GM12892 (cell line): ENCODE results near the gene RAB31.

Source experiments
- DNase-seq: peaks from one replicate; pipeline ENCODE4 v3.0.0; 2011; ENCODE audit not compliant: insufficient read length
- FAIRE-seq: peaks from 2 replicates; lab custom pipeline; 2011; peaks lifted over from hg19 to GRCh38; lab: Jason Lieb, UNC
- POLR2A ChIP-seq: IDR thresholded peaks from 2 replicates; pipeline ENCODE4 v1.6.1; 2011; ENCODE audit warnings: low read depth, low read length, control low read depth
- POLR2AphosphoS5 ChIP-seq: IDR thresholded peaks from 2 replicates; pipeline ENCODE4 v1.6.1; 2011; ENCODE audit warnings: low read depth, low read length, control low read depth
- TAF1 ChIP-seq: IDR thresholded peaks from 2 replicates; pipeline ENCODE4 v1.6.1; 2011; ENCODE audit warnings: low read depth, mild to moderate bottlenecking, control low read depth, low read length, borderline replicate concordance

Gene RAB31

GRCh38 chr18:9788860-9789259, 80.8 kb downstream of the RAB31 start:
- FAIRE-seq (no peak), DNase-seq (no peak)
- TF ChIP-seq TAF1 (no peak), POLR2A (no peak), POLR2AphosphoS5 (no peak)

- no peak for TF ChIP-seq POLR2A
- FAIRE-seq (no peak), DNase-seq (no peak)
Measured at GRCh38 chr18:9790261-9790660, 82.2 kb downstream of the RAB31 start.

- DNase-seq = no peak
- no peak for FAIRE-seq
- TF ChIP-seq POLR2AphosphoS5 (no peak), TAF1 (no peak), POLR2A (no peak)
Measured at GRCh38 chr18:9791991-9792390, 83.9 kb downstream of the RAB31 start.

GRCh38 chr18:9792565-9793245, 84.6 kb downstream of the RAB31 start:
- DNase-seq (no peak), FAIRE-seq (no peak)
- TF ChIP-seq POLR2A = no peak
- no peak for TF ChIP-seq POLR2AphosphoS5
- no peak for TF ChIP-seq TAF1

- DNase-seq (no peak), FAIRE-seq (no peak)
- no peak for TF ChIP-seq POLR2AphosphoS5
- TF ChIP-seq POLR2A = no peak
- no peak for TF ChIP-seq TAF1
Measured at GRCh38 chr18:9796011-9796410, 87.9 kb downstream of the RAB31 start.

GRCh38 chr18:9796935-9797549, 88.9 kb downstream of the RAB31 start:
- no peak for FAIRE-seq
- TF ChIP-seq POLR2A = no peak
- TF ChIP-seq POLR2AphosphoS5 = no peak
- no peak for TF ChIP-seq TAF1
- no peak for DNase-seq

GRCh38 chr18:9802175-9803062, 94.3 kb downstream of the RAB31 start:
- TF ChIP-seq POLR2A (no peak), POLR2AphosphoS5 (no peak), TAF1 (no peak)
- no peak for DNase-seq
- FAIRE-seq = no peak

- FAIRE-seq (no peak), DNase-seq (no peak)
- TF ChIP-seq TAF1 = no peak
- TF ChIP-seq POLR2AphosphoS5 = no peak
- no peak for TF ChIP-seq POLR2A
Measured at GRCh38 chr18:9803063-9803697, 95.1 kb downstream of the RAB31 start.

GRCh38 chr18:9803698-9804516, 95.8 kb downstream of the RAB31 start:
- TF ChIP-seq POLR2AphosphoS5 = no peak
- TF ChIP-seq TAF1 = no peak
- no peak for TF ChIP-seq POLR2A
- DNase-seq (no peak), FAIRE-seq (no peak)

- DNase-seq = no peak
- FAIRE-seq = no peak
- TF ChIP-seq POLR2AphosphoS5 (no peak), POLR2A (no peak), TAF1 (no peak)
Measured at GRCh38 chr18:9804517-9805104, 96.5 kb downstream of the RAB31 start.
